SK-N-SH treated with all-trans-retinoic acid at 6 μM for 48 hours (cell line): ENCODE measurements around the gene CMTM3.

Source experiments
- ATAC-seq: fragments of 200-7000 bp; cut with Tn5 transposase; 3 replicates; pipeline ENCODE4 v1.9.1; 2020; ENCODE audit warnings: mild to moderate bottlenecking, moderate library complexity
- ARNTL ChIP-seq: fragments of 450-650 bp; formaldehyde crosslinking; IDR thresholded peaks from 2 replicates; pipeline ENCODE4 v1.5.0; 2020; ENCODE audit warnings: low read depth, mild to moderate bottlenecking, moderate library complexity, borderline replicate concordance
- BACH2 ChIP-seq: fragments of 250-450 bp; sonication (Bioruptor Pico); IDR thresholded peaks from 2 replicates; pipeline ENCODE4 v1.9.0; 2021; ENCODE audit warnings: mild to moderate bottlenecking, borderline replicate concordance
- ESRRG ChIP-seq: fragments of 250-450 bp; sonication (Bioruptor Pico); IDR thresholded peaks from 2 replicates; pipeline ENCODE4 v1.6.1; 2021; ENCODE audit warnings: mild to moderate bottlenecking
- GLIS3 ChIP-seq: fragments of 250-450 bp; sonication (Bioruptor Pico); IDR thresholded peaks from 2 replicates; pipeline ENCODE4 v1.5.0; 2020; ENCODE audit warnings: mild to moderate bottlenecking, moderate library complexity
- OSR1 ChIP-seq: fragments of 250-450 bp; sonication (Bioruptor Pico); IDR thresholded peaks from 2 replicates; pipeline ENCODE4 v1.8.0; 2022; ENCODE audit warnings: moderate library complexity, mild to moderate bottlenecking, inconsistent platforms
- PPARA ChIP-seq: fragments of 250-450 bp; sonication (Bioruptor Pico); IDR thresholded peaks from 2 replicates; pipeline ENCODE4 v1.5.0; 2020; ENCODE audit warnings: mild to moderate bottlenecking, borderline replicate concordance
- RARB ChIP-seq: fragments of 250-450 bp; sonication (Bioruptor Pico); IDR thresholded peaks from 2 replicates; pipeline ENCODE4 v1.8.0; 2021; ENCODE audit warnings: mild to moderate bottlenecking, moderate library complexity
- SNAI2 ChIP-seq: fragments of 250-450 bp; sonication (Bioruptor Pico); IDR thresholded peaks from 2 replicates; pipeline ENCODE4 v1.5.0; 2020; ENCODE audit warnings: mild to moderate bottlenecking, moderate library complexity
- TCF4 ChIP-seq: fragments of 250-450 bp; sonication (Bioruptor Pico); IDR thresholded peaks from 2 replicates; pipeline ENCODE4 v1.8.0; 2021; ENCODE audit warnings: mild to moderate bottlenecking, moderate library complexity, borderline replicate concordance
- ZC3H10 ChIP-seq: fragments of 250-450 bp; sonication (Bioruptor Pico); IDR thresholded peaks from 2 replicates; pipeline ENCODE4 v1.5.1; 2021; ENCODE audit warnings: mild to moderate bottlenecking, moderate library complexity
- ZFP3 ChIP-seq: fragments of 250-450 bp; sonication (Bioruptor Pico); IDR thresholded peaks from 2 replicates; pipeline ENCODE4 v1.5.0; 2020; ENCODE audit warnings: mild to moderate bottlenecking, moderate library complexity
- ZFP30 ChIP-seq: fragments of 450-650 bp; formaldehyde crosslinking; IDR thresholded peaks from 2 replicates; pipeline ENCODE4 v1.5.0; 2022; ENCODE audit warnings: mild to moderate bottlenecking, moderate library complexity
- ZNF565 ChIP-seq: fragments of 450-650 bp; formaldehyde crosslinking; conservative IDR thresholded peaks from 2 replicates; pipeline ENCODE4 v1.5.0; 2020; ENCODE audit warnings: low read depth, mild to moderate bottlenecking, moderate library complexity
- ZNF70 ChIP-seq: fragments of 450-650 bp; formaldehyde crosslinking; IDR thresholded peaks from 2 replicates; pipeline ENCODE4 v1.5.0; 2020; ENCODE audit warnings: mild to moderate bottlenecking, moderate library complexity
- ZNF8 ChIP-seq: fragments of 450-650 bp; formaldehyde crosslinking; IDR thresholded peaks from 2 replicates; pipeline ENCODE4 v1.5.0; 2020; ENCODE audit warnings: mild to moderate bottlenecking, moderate library complexity
- TF ChIP-seq, protein P1 (sequence below): fragments of 250-450 bp; sonication (Bioruptor Pico); IDR thresholded peaks from 2 replicates; pipeline ENCODE4 v1.5.0; 2020; ENCODE audit warnings: mild to moderate bottlenecking, moderate library complexity
- TF ChIP-seq, protein P2 (sequence below): fragments of 250-450 bp; sonication (Bioruptor Pico); IDR thresholded peaks from 2 replicates; pipeline ENCODE4 v1.8.0; 2021; ENCODE audit warnings: low read depth, mild to moderate bottlenecking, moderate library complexity, borderline replicate concordance
- TF ChIP-seq, protein P3 (sequence below): fragments of 250-450 bp; sonication (Bioruptor Pico); IDR thresholded peaks from 2 replicates; pipeline ENCODE4 v1.5.1; 2020; ENCODE audit warnings: low read depth, mild to moderate bottlenecking, moderate library complexity
- TF ChIP-seq, protein P4 (sequence below): fragments of 250-450 bp; sonication (Bioruptor Pico); IDR thresholded peaks from 2 replicates; pipeline ENCODE4 v1.8.0; 2020; ENCODE audit warnings: mild to moderate bottlenecking, moderate library complexity, borderline replicate concordance
- TF ChIP-seq, protein P5 (sequence below): fragments of 250-450 bp; sonication (Bioruptor Pico); IDR thresholded peaks from 2 replicates; pipeline ENCODE4 v1.5.1; 2021; ENCODE audit warnings: mild to moderate bottlenecking, moderate library complexity

Gene CMTM3

DNA sequence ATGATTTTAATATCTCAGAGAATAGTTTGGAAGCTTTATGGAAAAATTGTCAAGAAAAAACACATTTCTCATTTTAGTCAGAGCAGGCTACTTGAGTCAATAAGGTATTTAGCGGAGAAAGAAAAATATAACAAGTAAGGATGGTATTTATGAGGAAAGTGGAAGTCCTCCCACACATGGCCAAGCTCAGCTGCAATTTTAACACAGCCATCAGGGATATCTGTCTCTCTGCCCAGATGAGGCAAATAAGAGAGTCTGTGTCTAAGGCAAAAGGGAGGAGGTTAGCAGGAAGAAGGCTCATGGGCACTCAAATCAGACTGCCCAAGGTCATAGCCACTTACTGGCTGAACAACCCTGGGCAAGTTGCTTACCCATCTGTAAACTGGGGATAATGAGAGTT, 30.4 kb upstream of the CMTM3 start:
- no peak for ATAC-seq
- TF ChIP-seq SNAI2 = no peak

DNA sequence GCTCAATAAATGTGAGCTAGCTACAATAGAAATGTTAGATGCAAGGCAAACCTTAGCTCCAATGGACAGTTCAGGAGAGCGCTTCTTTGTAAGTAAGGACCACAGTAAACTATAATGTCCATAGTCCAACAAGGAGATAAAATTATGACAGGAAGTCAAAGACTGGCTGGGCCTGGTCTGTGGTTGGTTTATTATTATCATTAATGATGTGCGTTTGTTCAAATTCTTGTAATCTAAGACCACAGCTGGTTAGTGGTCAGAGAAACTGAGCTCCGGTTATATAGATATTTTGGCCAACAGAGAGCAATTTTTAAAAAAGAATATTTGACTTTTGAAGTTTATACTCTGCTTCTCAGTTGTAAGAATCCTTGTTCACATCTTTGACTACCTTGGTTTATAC, 30.0 kb upstream of the CMTM3 start:
- no peak for TF ChIP-seq SNAI2
- TF ChIP-seq, protein P1, sequence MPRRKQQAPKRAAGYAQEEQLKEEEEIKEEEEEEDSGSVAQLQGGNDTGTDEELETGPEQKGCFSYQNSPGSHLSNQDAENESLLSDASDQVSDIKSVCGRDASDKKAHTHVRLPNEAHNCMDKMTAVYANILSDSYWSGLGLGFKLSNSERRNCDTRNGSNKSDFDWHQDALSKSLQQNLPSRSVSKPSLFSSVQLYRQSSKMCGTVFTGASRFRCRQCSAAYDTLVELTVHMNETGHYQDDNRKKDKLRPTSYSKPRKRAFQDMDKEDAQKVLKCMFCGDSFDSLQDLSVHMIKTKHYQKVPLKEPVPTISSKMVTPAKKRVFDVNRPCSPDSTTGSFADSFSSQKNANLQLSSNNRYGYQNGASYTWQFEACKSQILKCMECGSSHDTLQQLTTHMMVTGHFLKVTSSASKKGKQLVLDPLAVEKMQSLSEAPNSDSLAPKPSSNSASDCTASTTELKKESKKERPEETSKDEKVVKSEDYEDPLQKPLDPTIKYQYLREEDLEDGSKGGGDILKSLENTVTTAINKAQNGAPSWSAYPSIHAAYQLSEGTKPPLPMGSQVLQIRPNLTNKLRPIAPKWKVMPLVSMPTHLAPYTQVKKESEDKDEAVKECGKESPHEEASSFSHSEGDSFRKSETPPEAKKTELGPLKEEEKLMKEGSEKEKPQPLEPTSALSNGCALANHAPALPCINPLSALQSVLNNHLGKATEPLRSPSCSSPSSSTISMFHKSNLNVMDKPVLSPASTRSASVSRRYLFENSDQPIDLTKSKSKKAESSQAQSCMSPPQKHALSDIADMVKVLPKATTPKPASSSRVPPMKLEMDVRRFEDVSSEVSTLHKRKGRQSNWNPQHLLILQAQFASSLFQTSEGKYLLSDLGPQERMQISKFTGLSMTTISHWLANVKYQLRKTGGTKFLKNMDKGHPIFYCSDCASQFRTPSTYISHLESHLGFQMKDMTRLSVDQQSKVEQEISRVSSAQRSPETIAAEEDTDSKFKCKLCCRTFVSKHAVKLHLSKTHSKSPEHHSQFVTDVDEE (CRISPR knock-in tag) = no peak
- no peak for TF ChIP-seq ZNF565 (CRISPR knock-in tag)
- TF ChIP-seq ZC3H10 = no peak
- no peak for TF ChIP-seq ZNF70 (CRISPR knock-in tag)
- no peak for TF ChIP-seq RARB (CRISPR knock-in tag)
- TF ChIP-seq OSR1 (CRISPR knock-in tag) = no peak
- no peak for TF ChIP-seq ZNF8 (CRISPR knock-in tag)
- TF ChIP-seq GLIS3 (CRISPR knock-in tag) = no peak
- TF ChIP-seq, protein P2, sequence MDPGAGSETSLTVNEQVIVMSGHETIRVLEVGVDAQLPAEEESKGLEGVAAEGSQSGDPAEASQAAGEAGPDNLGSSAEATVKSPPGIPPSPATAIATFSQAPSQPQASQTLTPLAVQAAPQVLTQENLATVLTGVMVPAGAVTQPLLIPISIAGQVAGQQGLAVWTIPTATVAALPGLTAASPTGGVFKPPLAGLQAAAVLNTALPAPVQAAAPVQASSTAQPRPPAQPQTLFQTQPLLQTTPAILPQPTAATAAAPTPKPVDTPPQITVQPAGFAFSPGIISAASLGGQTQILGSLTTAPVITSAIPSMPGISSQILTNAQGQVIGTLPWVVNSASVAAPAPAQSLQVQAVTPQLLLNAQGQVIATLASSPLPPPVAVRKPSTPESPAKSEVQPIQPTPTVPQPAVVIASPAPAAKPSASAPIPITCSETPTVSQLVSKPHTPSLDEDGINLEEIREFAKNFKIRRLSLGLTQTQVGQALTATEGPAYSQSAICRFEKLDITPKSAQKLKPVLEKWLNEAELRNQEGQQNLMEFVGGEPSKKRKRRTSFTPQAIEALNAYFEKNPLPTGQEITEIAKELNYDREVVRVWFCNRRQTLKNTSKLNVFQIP (CRISPR knock-in tag) = no peak
- TF ChIP-seq, all 23 proteins: peak for 0
- no peak for ATAC-seq

DNA sequence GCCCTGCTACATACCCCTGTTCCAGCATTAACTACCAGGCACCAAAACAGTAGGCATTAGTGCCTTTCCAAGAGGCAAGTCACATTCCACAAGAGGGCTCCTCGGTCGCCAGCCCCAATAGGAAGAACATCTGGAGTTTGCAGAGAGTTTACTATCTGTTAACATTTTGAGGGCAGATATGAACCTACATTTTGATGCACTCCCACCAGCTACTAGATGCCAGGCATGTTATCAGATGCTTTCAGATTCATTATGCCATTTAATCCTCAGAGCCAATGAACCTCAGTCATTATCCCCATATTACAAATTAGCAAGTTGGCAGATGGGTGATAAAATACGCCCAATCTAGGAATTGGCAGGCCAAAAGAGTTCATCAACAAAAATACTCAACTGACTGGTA, 29.4 kb upstream of the CMTM3 start:
- no peak for ATAC-seq
- TF ChIP-seq ZNF565 (CRISPR knock-in tag) (no peak), ZFP3 (CRISPR knock-in tag) (no peak)

DNA sequence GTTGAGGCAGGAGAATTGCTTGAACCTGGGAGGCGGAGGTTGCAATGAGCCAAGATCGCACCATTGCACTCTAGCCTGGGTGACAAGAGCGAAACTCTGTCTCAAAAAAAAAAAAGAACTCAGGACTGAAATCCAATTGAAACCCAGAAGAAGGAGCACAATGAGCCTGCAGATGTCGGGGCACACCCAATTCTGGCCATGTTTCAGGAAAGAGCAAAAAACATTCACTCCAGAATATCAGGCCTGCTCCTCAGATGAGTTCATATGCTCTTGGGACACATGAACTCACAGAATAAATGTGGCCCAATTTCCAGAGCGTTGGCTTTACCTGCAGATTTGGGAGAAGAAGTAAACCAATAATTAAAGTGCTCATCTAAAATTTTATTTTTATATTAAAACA, 28.2 kb upstream of the CMTM3 start:
- ATAC-seq = no peak
- TF ChIP-seq ZNF565 (CRISPR knock-in tag) = no peak
- TF ChIP-seq PPARA (CRISPR knock-in tag) = no peak
- TF ChIP-seq, protein P3, sequence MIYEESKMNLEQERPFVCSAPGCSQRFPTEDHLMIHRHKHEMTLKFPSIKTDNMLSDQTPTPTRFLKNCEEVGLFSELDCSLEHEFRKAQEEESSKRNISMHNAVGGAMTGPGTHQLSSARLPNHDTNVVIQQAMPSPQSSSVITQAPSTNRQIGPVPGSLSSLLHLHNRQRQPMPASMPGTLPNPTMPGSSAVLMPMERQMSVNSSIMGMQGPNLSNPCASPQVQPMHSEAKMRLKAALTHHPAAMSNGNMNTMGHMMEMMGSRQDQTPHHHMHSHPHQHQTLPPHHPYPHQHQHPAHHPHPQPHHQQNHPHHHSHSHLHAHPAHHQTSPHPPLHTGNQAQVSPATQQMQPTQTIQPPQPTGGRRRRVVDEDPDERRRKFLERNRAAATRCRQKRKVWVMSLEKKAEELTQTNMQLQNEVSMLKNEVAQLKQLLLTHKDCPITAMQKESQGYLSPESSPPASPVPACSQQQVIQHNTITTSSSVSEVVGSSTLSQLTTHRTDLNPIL (CRISPR knock-in tag) = no peak
- no peak for TF ChIP-seq ZFP3 (CRISPR knock-in tag)
- no peak for TF ChIP-seq GLIS3 (CRISPR knock-in tag)
- TF ChIP-seq ZNF8 (CRISPR knock-in tag) = no peak
- no peak for TF ChIP-seq ZC3H10
- TF ChIP-seq ZNF70 (CRISPR knock-in tag) = no peak
- TF ChIP-seq OSR1 (CRISPR knock-in tag) = no peak
- TF ChIP-seq, protein P2 (CRISPR knock-in tag) = no peak
- TF ChIP-seq ESRRG = no peak
- TF ChIP-seq, protein P4, sequence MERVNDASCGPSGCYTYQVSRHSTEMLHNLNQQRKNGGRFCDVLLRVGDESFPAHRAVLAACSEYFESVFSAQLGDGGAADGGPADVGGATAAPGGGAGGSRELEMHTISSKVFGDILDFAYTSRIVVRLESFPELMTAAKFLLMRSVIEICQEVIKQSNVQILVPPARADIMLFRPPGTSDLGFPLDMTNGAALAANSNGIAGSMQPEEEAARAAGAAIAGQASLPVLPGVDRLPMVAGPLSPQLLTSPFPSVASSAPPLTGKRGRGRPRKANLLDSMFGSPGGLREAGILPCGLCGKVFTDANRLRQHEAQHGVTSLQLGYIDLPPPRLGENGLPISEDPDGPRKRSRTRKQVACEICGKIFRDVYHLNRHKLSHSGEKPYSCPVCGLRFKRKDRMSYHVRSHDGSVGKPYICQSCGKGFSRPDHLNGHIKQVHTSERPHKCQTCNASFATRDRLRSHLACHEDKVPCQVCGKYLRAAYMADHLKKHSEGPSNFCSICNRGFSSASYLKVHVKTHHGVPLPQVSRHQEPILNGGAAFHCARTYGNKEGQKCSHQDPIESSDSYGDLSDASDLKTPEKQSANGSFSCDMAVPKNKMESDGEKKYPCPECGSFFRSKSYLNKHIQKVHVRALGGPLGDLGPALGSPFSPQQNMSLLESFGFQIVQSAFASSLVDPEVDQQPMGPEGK (CRISPR knock-in tag) = no peak
- TF ChIP-seq ARNTL (CRISPR knock-in tag) = no peak
- no peak for TF ChIP-seq TCF4
- TF ChIP-seq, protein P5, sequence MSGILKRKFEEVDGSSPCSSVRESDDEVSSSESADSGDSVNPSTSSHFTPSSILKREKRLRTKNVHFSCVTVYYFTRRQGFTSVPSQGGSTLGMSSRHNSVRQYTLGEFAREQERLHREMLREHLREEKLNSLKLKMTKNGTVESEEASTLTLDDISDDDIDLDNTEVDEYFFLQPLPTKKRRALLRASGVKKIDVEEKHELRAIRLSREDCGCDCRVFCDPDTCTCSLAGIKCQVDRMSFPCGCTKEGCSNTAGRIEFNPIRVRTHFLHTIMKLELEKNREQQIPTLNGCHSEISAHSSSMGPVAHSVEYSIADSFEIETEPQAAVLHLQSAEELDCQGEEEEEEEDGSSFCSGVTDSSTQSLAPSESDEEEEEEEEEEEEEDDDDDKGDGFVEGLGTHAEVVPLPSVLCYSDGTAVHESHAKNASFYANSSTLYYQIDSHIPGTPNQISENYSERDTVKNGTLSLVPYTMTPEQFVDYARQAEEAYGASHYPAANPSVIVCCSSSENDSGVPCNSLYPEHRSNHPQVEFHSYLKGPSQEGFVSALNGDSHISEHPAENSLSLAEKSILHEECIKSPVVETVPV = no peak
- TF ChIP-seq ZFP30 = no peak
- TF ChIP-seq SNAI2 = no peak
- no peak for TF ChIP-seq RARB (CRISPR knock-in tag)
- TF ChIP-seq BACH2 (CRISPR knock-in tag) = no peak
